ENCODE results near the gene IL17C.

The IL17C gene

DNA sequence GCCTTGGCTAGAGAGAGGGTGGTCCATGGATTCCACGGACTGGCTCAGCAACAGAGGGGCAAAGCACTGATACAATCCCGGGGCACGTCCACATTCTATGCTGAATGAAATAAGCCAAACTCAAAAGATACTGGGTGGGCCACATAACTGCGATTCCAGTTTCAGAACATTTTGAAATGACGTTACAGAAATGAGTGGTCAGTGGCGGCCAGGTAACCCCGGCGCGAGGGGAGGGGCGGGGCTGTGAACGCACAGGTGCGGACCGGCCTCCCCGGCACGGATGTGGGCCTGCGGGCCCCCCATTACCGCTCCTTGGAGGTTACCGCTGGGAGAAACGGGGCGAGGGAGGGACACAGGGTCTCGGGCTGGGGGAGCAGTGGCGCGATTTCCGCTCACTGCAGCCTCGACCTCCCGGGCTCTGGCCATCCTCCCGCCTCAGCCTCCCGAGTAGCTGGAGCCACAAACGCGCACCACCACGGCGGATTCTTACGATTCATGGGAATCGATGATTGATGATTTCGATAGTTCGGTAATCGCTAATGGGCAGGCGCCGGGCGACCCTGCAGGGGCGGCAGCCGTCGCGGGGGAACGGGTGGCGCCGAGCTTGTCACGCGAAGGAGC is 24.0 kb downstream of the IL17C start:
- peak overlapping the region; percentile 94 for H3K9ac ChIP-seq (ENCODE audit: low read length)
- H2AFZ ChIP-seq (ENCODE audit: insufficient read depth, low read length, poor library complexity) = peak overlapping the region; percentile 58
- no peaks in the 10 kb centered on the region for H3K27me3 ChIP-seq (ENCODE audit: insufficient read depth, low read length)
- H3K4me2 ChIP-seq (ENCODE audit: low read length) = peak overlapping the region; percentile 56
- H3K23ac ChIP-seq (ENCODE audit: low read length) = no peak overlapping the region
- peaks cover 2% of the 10 kb centered on the region for H3K9me3 ChIP-seq (ENCODE audit: insufficient read depth, low read depth, low read length)
- H2AK5ac ChIP-seq (ENCODE audit: low read length) = peak overlapping the region; percentile 66
- H3K79me1 ChIP-seq (ENCODE audit: low read length) = peaks cover 16% of the 10 kb centered on the region
- H3K79me2 ChIP-seq (ENCODE audit: control insufficient read depth, insufficient read depth, low read length, poor library complexity) = peaks cover 27% of the 10 kb centered on the region
- peaks cover 22 to 26% of the 10 kb centered on the region in 2 experiments for H3K36me3 ChIP-seq (ENCODE audit: control insufficient read depth in 1 of 2, insufficient read depth in 2 of 2, low read length in 2 of 2)
- no CpG with 5 or more reads among the region's 49 CpGs for WGBS (ENCODE audit: extremely low coverage, insufficient coverage, insufficient read length)
- peak overlapping the region; percentile 98 for H3K4me3 ChIP-seq (ENCODE audit: low read depth, low read length)
- H3K4ac ChIP-seq (ENCODE audit: low read depth, low read length) = peak overlapping the region; percentile 95
- peak overlapping the region; percentile 54 for H4K12ac ChIP-seq (ENCODE audit: low read depth, low read length)
- peak overlapping the region; percentile 84 for H3K27ac ChIP-seq (ENCODE audit: low read depth, low read length)
- peak overlapping the region; percentile 78 for H2BK120ac ChIP-seq (ENCODE audit: insufficient read depth, low read length, poor library complexity)
- H4K91ac ChIP-seq (ENCODE audit: low read depth, low read length) = peak overlapping the region; percentile 93
- H3K4me1 ChIP-seq (ENCODE audit: control insufficient read depth in 1 of 2, insufficient read depth in 2 of 2, low read length in 2 of 2) = peaks cover 4 to 11% of the 10 kb centered on the region in 2 experiments
- DNase-seq = peak in 1 of 2 donors; percentile 37
- H2BK5ac ChIP-seq (ENCODE audit: low read depth, low read length, poor library complexity) = peak overlapping the region; percentile 83
- peak overlapping the region; percentile 94 for H3K18ac ChIP-seq (ENCODE audit: low read length)
- H3K14ac ChIP-seq (ENCODE audit: low read length) = peak overlapping the region; percentile 81
- H4K8ac ChIP-seq (ENCODE audit: low read depth, low read length) = peak overlapping the region; percentile 79
- peak overlapping the region; percentile 23 for H2BK12ac ChIP-seq (ENCODE audit: low read length)

DNA sequence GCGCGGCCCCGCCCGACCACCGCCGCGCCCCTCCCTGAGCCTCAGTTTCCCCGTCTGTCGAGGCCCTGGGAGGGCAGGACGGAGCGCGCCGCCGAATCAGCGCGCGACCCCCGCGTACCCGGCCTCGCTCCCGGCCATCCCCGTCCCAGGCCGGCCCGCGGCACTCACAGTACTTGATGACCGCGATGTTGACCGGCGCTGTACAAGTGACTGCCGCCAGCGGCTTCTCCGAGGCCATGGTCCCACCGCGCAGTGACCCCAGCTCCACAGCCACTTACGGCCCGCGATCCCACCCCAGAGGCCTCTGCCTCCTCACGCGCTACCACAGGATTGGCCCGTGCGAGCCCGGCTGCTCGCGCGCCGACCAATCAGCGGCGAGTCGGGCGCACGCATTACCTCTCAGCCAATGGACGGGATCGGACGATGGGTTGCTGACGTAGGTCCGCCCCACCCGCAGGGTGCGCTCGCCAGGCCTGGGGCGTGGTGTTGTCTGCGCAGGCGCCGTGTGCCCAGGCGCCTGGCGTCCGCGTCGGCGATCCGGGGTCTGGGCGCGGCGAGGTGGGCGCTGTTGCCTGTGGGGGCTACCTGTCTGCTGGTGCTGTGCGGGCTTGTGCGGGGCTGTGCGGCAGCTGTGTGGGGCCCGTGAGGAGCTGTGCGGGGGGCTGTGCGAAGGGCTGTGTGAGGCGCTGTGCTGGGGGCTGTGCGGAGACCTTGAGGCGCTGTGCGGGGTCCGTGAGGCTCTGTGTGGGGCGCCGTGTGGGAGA is 24.7 kb downstream of the IL17C start, which contains the start of gene MVD:
TSS of gene MVD (minus strand) at position 249 of the 764 bp plus-strand sequence. CDS start at position 238, 11 bp downstream.
- Histone ChIP-seq H4K8ac (ENCODE audit: low read depth, low read length) (peak within 1 kb of the TSS; percentile 90), H3K4ac (ENCODE audit: low read depth, low read length) (peak within 1 kb of the TSS; percentile 95), H3K9ac (ENCODE audit: low read length) (peak within 1 kb of the TSS; percentile 94), H3K9me3 (ENCODE audit: insufficient read depth, low read depth, low read length) (peaks cover 2% of the 10 kb centered on the region), H2BK12ac (ENCODE audit: low read length) (peak within 1 kb of the TSS; percentile 39), H3K4me1 (ENCODE audit: control insufficient read depth in 1 of 2, insufficient read depth in 2 of 2, low read length in 2 of 2) (peaks cover 5 to 15% of the 10 kb centered on the region in 2 experiments), H2BK120ac (ENCODE audit: insufficient read depth, low read length, poor library complexity) (peak within 1 kb of the TSS; percentile 82), H3K23ac (ENCODE audit: low read length) (no peak within 1 kb of the TSS), H3K27ac (ENCODE audit: low read depth, low read length) (peak within 1 kb of the TSS; percentile 84), H3K79me2 (ENCODE audit: control insufficient read depth, insufficient read depth, low read length, poor library complexity) (peaks cover 27% of the 10 kb centered on the region), H2AFZ (ENCODE audit: insufficient read depth, low read length, poor library complexity) (peak within 1 kb of the TSS; percentile 67), H3K4me3 (ENCODE audit: low read depth, low read length) (peak within 1 kb of the TSS; percentile 98), H3K18ac (ENCODE audit: low read length) (peak within 1 kb of the TSS; percentile 96), H2BK5ac (ENCODE audit: low read depth, low read length, poor library complexity) (peak within 1 kb of the TSS; percentile 97), H3K14ac (ENCODE audit: low read length) (peak within 1 kb of the TSS; percentile 95), H3K27me3 (ENCODE audit: insufficient read depth, low read length) (no peaks in the 10 kb centered on the region), H4K91ac (ENCODE audit: low read depth, low read length) (peak within 1 kb of the TSS; percentile 98), H4K12ac (ENCODE audit: low read depth, low read length) (peak within 1 kb of the TSS; percentile 81), H3K4me2 (ENCODE audit: low read length) (peak within 1 kb of the TSS; percentile 84), H3K36me3 (ENCODE audit: control insufficient read depth in 1 of 2, insufficient read depth in 2 of 2, low read length in 2 of 2) (peaks cover 15 to 19% of the 10 kb centered on the region in 2 experiments), H3K79me1 (ENCODE audit: low read length) (peaks cover 16% of the 10 kb centered on the region), H2AK5ac (ENCODE audit: low read length) (peak within 1 kb of the TSS; percentile 67)
- WGBS (ENCODE audit: extremely low coverage, insufficient coverage, insufficient read length) = no CpG with 5 or more reads among the region's 88 CpGs
- peak; percentile 97 to 99 for DNase-seq

DNA sequence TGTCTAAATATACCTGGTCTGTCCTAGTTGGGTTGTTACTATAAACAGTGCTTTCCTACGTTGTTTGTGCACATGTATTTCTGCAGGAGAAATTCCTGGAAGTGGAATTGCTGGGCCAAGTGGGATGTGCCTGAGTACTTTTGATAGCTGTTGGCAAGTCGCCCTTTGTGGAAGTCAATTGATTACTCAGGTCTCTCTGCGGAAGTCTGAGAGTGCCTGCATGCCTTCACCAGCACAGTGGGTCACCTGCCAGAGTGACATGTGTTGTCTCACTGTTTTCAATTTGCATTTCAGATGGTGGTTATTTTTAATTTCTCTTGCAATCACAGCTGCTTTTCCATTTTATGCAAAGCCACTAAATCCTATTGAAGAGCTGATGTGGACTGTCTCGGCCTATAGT is 26.8 kb downstream of the IL17C start:
- H3K27me3 ChIP-seq (ENCODE audit: insufficient read depth, low read length) = no peaks in the 10 kb centered on the region
- no peak overlapping the region for H2AK5ac ChIP-seq (ENCODE audit: low read length)
- H2AFZ ChIP-seq (ENCODE audit: insufficient read depth, low read length, poor library complexity) = no peak overlapping the region
- no peak overlapping the region for H3K4ac ChIP-seq (ENCODE audit: low read depth, low read length)
- H4K12ac ChIP-seq (ENCODE audit: low read depth, low read length) = no peak overlapping the region
- H2BK5ac ChIP-seq (ENCODE audit: low read depth, low read length, poor library complexity) = no peak overlapping the region
- WGBS (ENCODE audit: extremely low coverage, insufficient coverage, insufficient read length) = no CpG with 5 or more reads among the region's 4 CpGs
- H3K9me3 ChIP-seq (ENCODE audit: insufficient read depth, low read depth, low read length) = peaks cover 2% of the 10 kb centered on the region
- H3K4me2 ChIP-seq (ENCODE audit: low read length) = no peak overlapping the region
- H3K4me1 ChIP-seq (ENCODE audit: control insufficient read depth in 1 of 2, insufficient read depth in 2 of 2, low read length in 2 of 2) = peaks cover 5 to 12% of the 10 kb centered on the region in 2 experiments
- H2BK12ac ChIP-seq (ENCODE audit: low read length) = no peak overlapping the region
- H3K36me3 ChIP-seq (ENCODE audit: control insufficient read depth in 1 of 2, insufficient read depth in 2 of 2, low read length in 2 of 2) = peaks cover 5 to 8% of the 10 kb centered on the region in 2 experiments
- H3K9ac ChIP-seq (ENCODE audit: low read length) = no peak overlapping the region
- peaks cover 21% of the 10 kb centered on the region for H3K79me2 ChIP-seq (ENCODE audit: control insufficient read depth, insufficient read depth, low read length, poor library complexity)
- no peak overlapping the region for H4K91ac ChIP-seq (ENCODE audit: low read depth, low read length)
- H3K79me1 ChIP-seq (ENCODE audit: low read length) = peaks cover 16% of the 10 kb centered on the region
- no peak overlapping the region for H3K27ac ChIP-seq (ENCODE audit: low read depth, low read length)
- H3K23ac ChIP-seq (ENCODE audit: low read length) = no peak overlapping the region
- no peak overlapping the region for H2BK120ac ChIP-seq (ENCODE audit: insufficient read depth, low read length, poor library complexity)
- no peak overlapping the region for H4K8ac ChIP-seq (ENCODE audit: low read depth, low read length)
- no peak overlapping the region for H3K18ac ChIP-seq (ENCODE audit: low read length)
- H3K14ac ChIP-seq (ENCODE audit: low read length) = no peak overlapping the region
- no peak for DNase-seq
- H3K4me3 ChIP-seq (ENCODE audit: low read depth, low read length) = no peak overlapping the region

DNA sequence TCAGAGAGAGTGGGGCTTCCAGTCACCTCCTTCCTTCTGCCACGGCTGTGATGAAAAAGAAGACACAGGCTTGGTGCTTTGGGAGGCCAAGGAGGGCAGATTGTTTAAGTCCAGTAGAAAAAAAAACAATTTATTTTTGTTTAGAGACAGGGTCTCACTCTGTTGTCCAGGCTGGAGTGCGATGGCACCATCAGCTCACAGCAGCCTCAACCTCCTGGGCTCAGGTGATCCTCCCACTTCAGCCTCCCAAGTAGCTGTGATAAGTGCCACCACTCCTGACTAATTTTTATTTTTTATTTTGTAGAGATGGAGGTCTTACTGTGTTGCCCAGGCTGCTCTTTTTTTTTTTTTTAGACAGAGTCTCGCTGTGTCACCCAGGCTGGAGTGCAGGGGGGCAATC is 27.2 kb downstream of the IL17C start:
- Histone ChIP-seq H3K9ac (ENCODE audit: low read length) (no peak overlapping the region), H3K36me3 (ENCODE audit: control insufficient read depth in 1 of 2, insufficient read depth in 2 of 2, low read length in 2 of 2) (peaks cover 5 to 6% of the 10 kb centered on the region in 2 experiments), H3K14ac (ENCODE audit: low read length) (no peak overlapping the region), H2BK120ac (ENCODE audit: insufficient read depth, low read length, poor library complexity) (no peak overlapping the region), H3K79me1 (ENCODE audit: low read length) (peaks cover 16% of the 10 kb centered on the region), H4K12ac (ENCODE audit: low read depth, low read length) (no peak overlapping the region), H4K8ac (ENCODE audit: low read depth, low read length) (no peak overlapping the region), H2AK5ac (ENCODE audit: low read length) (no peak overlapping the region), H3K4me1 (ENCODE audit: control insufficient read depth in 1 of 2, insufficient read depth in 2 of 2, low read length in 2 of 2) (peaks cover 5 to 11% of the 10 kb centered on the region in 2 experiments), H3K4me3 (ENCODE audit: low read depth, low read length) (no peak overlapping the region), H3K27ac (ENCODE audit: low read depth, low read length) (no peak overlapping the region), H4K91ac (ENCODE audit: low read depth, low read length) (no peak overlapping the region), H3K23ac (ENCODE audit: low read length) (no peak overlapping the region), H2BK5ac (ENCODE audit: low read depth, low read length, poor library complexity) (no peak overlapping the region), H3K9me3 (ENCODE audit: insufficient read depth, low read depth, low read length) (peaks cover 2% of the 10 kb centered on the region), H3K79me2 (ENCODE audit: control insufficient read depth, insufficient read depth, low read length, poor library complexity) (peaks cover 21% of the 10 kb centered on the region), H3K27me3 (ENCODE audit: insufficient read depth, low read length) (no peaks in the 10 kb centered on the region), H3K18ac (ENCODE audit: low read length) (no peak overlapping the region), H2BK12ac (ENCODE audit: low read length) (no peak overlapping the region), H2AFZ (ENCODE audit: insufficient read depth, low read length, poor library complexity) (no peak overlapping the region), H3K4me2 (ENCODE audit: low read length) (no peak overlapping the region), H3K4ac (ENCODE audit: low read depth, low read length) (no peak overlapping the region)
- no peak for DNase-seq
- WGBS (ENCODE audit: extremely low coverage, insufficient coverage, insufficient read length) = no CpG with 5 or more reads among the region's 3 CpGs
